Fibroblast of lung (primary cell): ENCODE measurements around the gene TSC22D1.

Source experiments
- EZH2 ChIP-seq: IDR thresholded peaks from 2 replicates; pipeline ENCODE4 v1.5.1; 2012; ENCODE audit warnings: low read length, control low read depth, mild to moderate bottlenecking; ENCODE audit errors: missing control alignments
- TF ChIP-seq, protein P1 (sequence below), 2 donors: IDR thresholded peaks in 1 of 2; conservative IDR thresholded peaks in 1 of 2; 1 replicate in 1 of 2; 2 replicates in 1 of 2; pipeline ENCODE4 v1.5.1; 2011 to 2012; ENCODE audit warnings: low read length in 2 of 2, control low read depth in 1 of 2, inconsistent platforms in 1 of 2, low read depth in 1 of 2, mild to moderate bottlenecking in 1 of 2

DNA sequence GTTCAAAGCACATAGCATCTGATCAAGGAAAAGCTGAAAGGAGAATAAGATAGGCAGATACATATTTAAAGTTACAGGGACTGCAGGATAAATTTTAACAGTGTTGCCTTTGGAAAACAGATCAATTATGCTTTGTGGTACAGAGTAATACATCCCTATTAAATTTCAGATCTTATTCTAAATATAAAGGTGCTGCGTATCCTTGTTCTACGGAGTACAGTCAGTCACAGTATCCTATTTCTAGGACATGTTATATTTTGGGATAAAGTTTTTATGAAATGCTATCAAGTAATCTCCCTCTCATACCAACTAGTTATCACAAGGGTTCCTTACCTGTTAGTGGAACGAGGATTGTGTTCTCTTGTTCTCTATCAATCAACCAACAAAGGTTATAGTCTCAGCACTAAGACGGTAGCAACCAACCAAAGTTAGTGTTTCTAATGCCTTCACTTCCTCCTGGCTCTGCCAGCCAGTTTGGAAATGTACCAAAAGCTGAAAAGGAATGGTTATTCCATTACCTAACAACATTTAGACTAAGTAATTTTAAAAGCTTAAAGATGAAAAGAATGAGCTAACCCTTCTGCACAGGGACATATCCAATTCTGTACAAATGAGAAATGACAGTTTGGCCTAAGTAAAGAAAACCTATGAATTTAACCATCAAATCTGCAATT lies 35.2 kb downstream of the TSC22D1 start:
- TF ChIP-seq, protein P1, sequence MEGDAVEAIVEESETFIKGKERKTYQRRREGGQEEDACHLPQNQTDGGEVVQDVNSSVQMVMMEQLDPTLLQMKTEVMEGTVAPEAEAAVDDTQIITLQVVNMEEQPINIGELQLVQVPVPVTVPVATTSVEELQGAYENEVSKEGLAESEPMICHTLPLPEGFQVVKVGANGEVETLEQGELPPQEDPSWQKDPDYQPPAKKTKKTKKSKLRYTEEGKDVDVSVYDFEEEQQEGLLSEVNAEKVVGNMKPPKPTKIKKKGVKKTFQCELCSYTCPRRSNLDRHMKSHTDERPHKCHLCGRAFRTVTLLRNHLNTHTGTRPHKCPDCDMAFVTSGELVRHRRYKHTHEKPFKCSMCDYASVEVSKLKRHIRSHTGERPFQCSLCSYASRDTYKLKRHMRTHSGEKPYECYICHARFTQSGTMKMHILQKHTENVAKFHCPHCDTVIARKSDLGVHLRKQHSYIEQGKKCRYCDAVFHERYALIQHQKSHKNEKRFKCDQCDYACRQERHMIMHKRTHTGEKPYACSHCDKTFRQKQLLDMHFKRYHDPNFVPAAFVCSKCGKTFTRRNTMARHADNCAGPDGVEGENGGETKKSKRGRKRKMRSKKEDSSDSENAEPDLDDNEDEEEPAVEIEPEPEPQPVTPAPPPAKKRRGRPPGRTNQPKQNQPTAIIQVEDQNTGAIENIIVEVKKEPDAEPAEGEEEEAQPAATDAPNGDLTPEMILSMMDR (conservative IDR thresholded peaks at IDR 0.05 in 1 of 2, IDR thresholded peaks at IDR 0.05 in 1 of 2; ENCODE audit: low read depth in 1 of 2, low read length in 2 of 2), result no peak
- no peak for TF ChIP-seq EZH2
